Right lobe of liver (tissue), 4 donors: ENCODE results near the gene HACD4.

Source experiments
- POLR2A ChIP-seq: fragments of 450-650 bp; IDR thresholded peaks from one replicate; pipeline ENCODE4 v1.6.1; 2017; ENCODE audit warnings: antibody characterized with exemption, mild to moderate bottlenecking
- TF ChIP-seq, protein P1 (sequence below), 4 donors: fragments of 200-600 bp in 3 of 4; fragments of 450-650 bp in 1 of 4; IDR thresholded peaks; one replicate each; pipeline versions ENCODE4 v1.5.1 to v1.8.0; 2016 to 2022; ENCODE audit warnings: antibody characterized with exemption in 4 of 4, mild to moderate bottlenecking in 2 of 4
- donor health status: DM: no; HTN: no; CAD: no.
- donor health status: DM: no; HTN: no; CAD: no.
- donor health status: DM: no; HTN: yes; CAD: no.

DNA sequence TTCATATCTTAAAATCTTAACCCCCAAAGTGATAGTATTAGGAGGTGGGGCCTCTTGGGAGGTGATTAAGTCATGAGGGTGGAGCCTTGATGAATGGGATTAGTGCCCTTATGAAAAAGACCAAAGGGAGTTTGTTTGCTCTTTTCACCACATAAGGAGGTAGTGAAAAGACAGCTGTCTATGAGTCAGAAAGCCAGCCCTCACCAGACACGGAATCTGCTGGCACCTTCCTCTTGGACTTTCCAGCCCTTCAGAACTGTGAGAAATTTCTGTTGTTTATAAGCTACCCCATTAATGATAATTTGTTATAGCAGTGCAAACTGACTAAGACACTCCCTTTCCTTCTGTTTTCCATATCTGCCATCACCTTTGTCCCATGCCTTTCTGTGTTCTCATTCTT, 25.5 kb upstream of the HACD4 start:
- TF ChIP-seq POLR2A: no peak
- TF ChIP-seq, protein P1, sequence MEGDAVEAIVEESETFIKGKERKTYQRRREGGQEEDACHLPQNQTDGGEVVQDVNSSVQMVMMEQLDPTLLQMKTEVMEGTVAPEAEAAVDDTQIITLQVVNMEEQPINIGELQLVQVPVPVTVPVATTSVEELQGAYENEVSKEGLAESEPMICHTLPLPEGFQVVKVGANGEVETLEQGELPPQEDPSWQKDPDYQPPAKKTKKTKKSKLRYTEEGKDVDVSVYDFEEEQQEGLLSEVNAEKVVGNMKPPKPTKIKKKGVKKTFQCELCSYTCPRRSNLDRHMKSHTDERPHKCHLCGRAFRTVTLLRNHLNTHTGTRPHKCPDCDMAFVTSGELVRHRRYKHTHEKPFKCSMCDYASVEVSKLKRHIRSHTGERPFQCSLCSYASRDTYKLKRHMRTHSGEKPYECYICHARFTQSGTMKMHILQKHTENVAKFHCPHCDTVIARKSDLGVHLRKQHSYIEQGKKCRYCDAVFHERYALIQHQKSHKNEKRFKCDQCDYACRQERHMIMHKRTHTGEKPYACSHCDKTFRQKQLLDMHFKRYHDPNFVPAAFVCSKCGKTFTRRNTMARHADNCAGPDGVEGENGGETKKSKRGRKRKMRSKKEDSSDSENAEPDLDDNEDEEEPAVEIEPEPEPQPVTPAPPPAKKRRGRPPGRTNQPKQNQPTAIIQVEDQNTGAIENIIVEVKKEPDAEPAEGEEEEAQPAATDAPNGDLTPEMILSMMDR (IDR thresholded peaks at IDR 0.05): no peak
